Spleen (tissue), 11 donors: ENCODE measurements around the gene IFT88. TPM values are rescaled to one million over a fixed set of nuclear protein-coding genes. Genes with fewer than 3 reads are reported as not detected.

Source experiments
- DNase-seq: peaks from one replicate; pipeline ENCODE4 v3.0.0-alpha.2; 2020
- H3K27ac ChIP-seq, 8 donors: fragments of 200-600 bp; sonication (generic) in 7 of 8; 1 replicate in 4 of 8; 2 replicates in 4 of 8; pipeline versions ENCODE4 v1.5.0 to v1.8.0; 2016 to 2021; ENCODE audit warnings: inconsistent platforms in 4 of 8, mild to moderate bottlenecking in 4 of 8, moderate library complexity in 1 of 8
- H3K27me3 ChIP-seq, 7 donors: fragments of 200-600 bp; sonication (generic) in 6 of 7; replicated peaks in 1 of 7; 1 replicate in 4 of 7; 2 replicates in 3 of 7; pipeline versions ENCODE4 v1.5.0 to v1.8.0; 2016 to 2021; ENCODE audit warnings: inconsistent platforms in 3 of 7, mild to moderate bottlenecking in 1 of 7
- H3K36me3 ChIP-seq, 6 donors: fragments of 200-600 bp; sonication (generic) in 5 of 6; 1 replicate in 4 of 6; 2 replicates in 2 of 6; pipeline versions ENCODE4 v1.5.0 to v1.8.0; 2016 to 2021; ENCODE audit warnings: inconsistent platforms in 2 of 6
- H3K4me1 ChIP-seq, 6 donors: fragments of 200-600 bp; sonication (generic) in 5 of 6; 1 replicate in 3 of 6; 2 replicates in 3 of 6; pipeline versions ENCODE4 v1.5.0 to v1.8.0; 2016 to 2021; ENCODE audit warnings: inconsistent platforms in 3 of 6
- H3K4me3 ChIP-seq, 8 donors: fragments of 200-600 bp; sonication (generic) in 7 of 8; 1 replicate in 4 of 8; 2 replicates in 4 of 8; pipeline versions ENCODE4 v1.5.0 to v1.8.0; 2016 to 2021; ENCODE audit warnings: inconsistent platforms in 4 of 8, mild to moderate bottlenecking in 4 of 8, moderate library complexity in 2 of 8
- H3K9me3 ChIP-seq, 8 donors: fragments of 200-600 bp; sonication (generic) in 7 of 8; 1 replicate in 4 of 8; 2 replicates in 4 of 8; pipeline versions ENCODE4 v1.5.0 to v1.8.0; 2016 to 2021; ENCODE audit warnings: inconsistent platforms in 4 of 8
- CTCF ChIP-seq, 11 experiments: fragments of 200-600 bp in 7 of 11; fragments of 450-650 bp in 4 of 11; sonication (generic) in 4 of 11; IDR thresholded peaks in 8 of 11; conservative IDR thresholded peaks in 3 of 11; 1 replicate in 7 of 11; 2 replicates in 4 of 11; pipeline versions ENCODE4 v1.4.0 to v1.8.0; 2016 to 2021; ENCODE audit warnings: antibody characterized with exemption in 11 of 11, inconsistent platforms in 4 of 11, mild to moderate bottlenecking in 1 of 11
- POLR2A ChIP-seq, 3 donors: fragments of 450-650 bp; IDR thresholded peaks; one replicate each; pipeline ENCODE4 v1.5.1; 2017; ENCODE audit warnings: antibody characterized with exemption in 3 of 3, mild to moderate bottlenecking in 1 of 3
- POLR2AphosphoS5 ChIP-seq, 3 donors: sonication (generic); formaldehyde crosslinking; IDR thresholded peaks; one replicate each; pipeline ENCODE4 v1.5.1; 2017; ENCODE audit warnings: antibody characterized with exemption in 3 of 3
- WGBS, 5 donors: extraction: QIAGEN DNeasy Blood & Tissue Kit in 3 of 5; methylation state at CpG; one replicate each; pipeline versions ENCODE4 v1.1.5 to v1.1.7; 2013 to 2018; 5-methylcytosine and 5-hydroxymethylcytosine counted together
- intact Hi-C: fragments of 100-400 bp; cut with DNase I; formaldehyde crosslinking; loops from one replicate; pipeline ENCODE4 v1.15.0; 2023; ENCODE audit warnings: low total_unique reads
- polyA plus RNA-seq, 3 donors: library from polyadenylated mRNA; stranded (reverse); fragments of 200-250 nt; gene quantifications; one replicate each; pipeline ENCODE4 v1.2.1, GENCODE V29; 2013
- total RNA-seq, 7 donors: library from RNA; depleted of rRNA in 3 of 7; stranded (reverse); fragments of >200 nt in 3 of 7; fragmentation: NEBNext Ultra II Directional in 4 of 7; extraction: Animal tissue kit (Norgen Biotek cat#: 25700) in 4 of 7; gene quantifications; one replicate each; pipeline versions ENCODE4 v1.1.0 to v1.2.1, GENCODE V29; 2016 to 2021
- donor health status: healthy with polysubstance abuse.
- donor health status: DM: no; HTN: no; CAD: no; lungs with moderate emphysema.
- donor health status: DM: no; HTN: no; CAD: no.
- donor health status: Bipolar disorder and iron deficiency.
- donor health status: healthy.
- donor health status: DM: no; HTN: no; CAD: no.
- donor health status: DM: yes; HTN: yes; CAD: no.

Gene IFT88
- total and polyA plus RNA-seq, 10 donors, result 7.7 to 25.5 (median 13.6) TPM

- no peak overlapping the region for H3K4me3 ChIP-seq
- TF ChIP-seq POLR2A (IDR thresholded peaks at IDR 0.05) (no peak), CTCF (IDR thresholded peaks at IDR 0.05 in 8 of 11, conservative IDR thresholded peaks at IDR 0.05 in 3 of 11) (no peak), POLR2AphosphoS5 (IDR thresholded peaks at IDR 0.05) (no peak)
- intact Hi-C loops, result no loop called here
- H3K4me1 ChIP-seq, result peaks cover 6 to 27% (median 13%) of the 10 kb centered on the region in 6 donors
- H3K36me3 ChIP-seq, result no peaks in the 10 kb centered on the region
- H3K27ac ChIP-seq, result no peak overlapping the region
- no peaks in the 10 kb centered on the region for H3K27me3 ChIP-seq
- no peaks in the 10 kb centered on the region for H3K9me3 ChIP-seq
- DNase-seq, result no peak
- 79 to 91% (median 83%) methylated on average over 5 of the region's 5 CpGs for WGBS, 5 donors
Observed at GRCh38 chr13:20521364-20522115, 45.4 kb upstream of the IFT88 start.

GRCh38 chr13:20525144-20525600 lies 41.8 kb upstream of the IFT88 start:
- no peaks in the 10 kb centered on the region for H3K9me3 ChIP-seq
- H3K4me3 ChIP-seq, result peak overlapping the region; percentile 71 to 94 (median 81)
- no peak for TF ChIP-seq POLR2AphosphoS5 (IDR thresholded peaks at IDR 0.05)
- no peak for TF ChIP-seq POLR2A (IDR thresholded peaks at IDR 0.05)
- TF ChIP-seq CTCF (IDR thresholded peaks at IDR 0.05 in 8 of 11, conservative IDR thresholded peaks at IDR 0.05 in 3 of 11), result no peak
- 2 to 6% (median 2%) methylated on average over 13 to 37 of the region's 37 CpGs for WGBS, 5 donors
- H3K36me3 ChIP-seq, result no peaks in the 10 kb centered on the region
- peak; percentile 88 for DNase-seq
- intact Hi-C loops, result loop anchor here (5.0 kb wide), 1 partner anchor 42 kb away; the partner anchor contains the start of gene IFT88
- H3K27ac ChIP-seq, result peak overlapping the region; percentile 69 to 95 (median 90)
- H3K27me3 ChIP-seq, result no peaks in the 10 kb centered on the region
- H3K4me1 ChIP-seq, result peaks cover 10 to 34% (median 18%) of the 10 kb centered on the region in 6 donors

- TF ChIP-seq CTCF (IDR thresholded peaks at IDR 0.05 in 8 of 11, conservative IDR thresholded peaks at IDR 0.05 in 3 of 11) (no peak), POLR2AphosphoS5 (IDR thresholded peaks at IDR 0.05) (peak; percentile 80 to 86 (median 85)), POLR2A (IDR thresholded peaks at IDR 0.05) (peak in 1 of 3 donors; percentile 37)
- 0 to 1% (median 1%) methylated on average over 24 to 89 of the region's 89 CpGs for WGBS, 5 donors
- peak within 1 kb of the TSS; percentile 71 to 94 (median 81) for H3K4me3 ChIP-seq
- peak; percentile 96 for DNase-seq
- H3K36me3 ChIP-seq, result no peaks in the 10 kb centered on the region
- peaks cover 10 to 34% (median 18%) of the 10 kb centered on the region in 6 donors for H3K4me1 ChIP-seq
- intact Hi-C loops, result loop anchor here (5.0 kb wide), 1 partner anchor 41 kb away; the partner anchor contains the start of gene IFT88
- no peaks in the 10 kb centered on the region for H3K9me3 ChIP-seq
- H3K27me3 ChIP-seq, result no peaks in the 10 kb centered on the region
- peak within 1 kb of the TSS; percentile 69 to 95 (median 90) for H3K27ac ChIP-seq
Observed at GRCh38 chr13:20525601-20526544, 41.1 kb upstream of the IFT88 start, which contains the start of gene CRYL1. CRYL1 (minus strand) TSS chr13:20525857; CDS start chr13:20525794, 63 bp downstream.
